HepG2 (cell line): ENCODE results near the gene AMIGO3. TPM values are rescaled to one million over a fixed set of nuclear protein-coding genes. Genes with fewer than 3 reads are reported as not detected.
"Not testable (repeated sequence)": the region's sequence is repeated elsewhere in the genome, so short reads cannot be mapped to it uniquely, and the experiment has no call there.

Experiments used
- AKAP8 ChIP-seq: sonication (generic); formaldehyde crosslinking; IDR thresholded peaks from 2 replicates; pipeline ENCODE4 v1.5.1; 2020; ENCODE audit warnings: mild to moderate bottlenecking, missing genetic modification reagents
- MIER3 ChIP-seq: IDR thresholded peaks from 2 replicates; pipeline ENCODE4 v1.6.1; 2016; ENCODE audit warnings: missing compliant biosample characterization, borderline replicate concordance
- PAF1 ChIP-seq: IDR thresholded peaks from 2 replicates; pipeline ENCODE4 v1.6.1; 2016; ENCODE audit warnings: missing genetic modification reagents, missing compliant biosample characterization
- PHF8 ChIP-seq: sonication (generic); formaldehyde crosslinking; IDR thresholded peaks from 2 replicates; pipeline ENCODE4 v1.5.0; 2020; ENCODE audit warnings: missing genetic modification reagents
- SALL1 ChIP-seq: sonication (generic); formaldehyde crosslinking; IDR thresholded peaks from 2 replicates; pipeline ENCODE4 v1.8.0; 2022; ENCODE audit warnings: mild to moderate bottlenecking, missing genetic modification reagents
- SOX6 ChIP-seq, 2 experiments: fragments of 450-650 bp in 1 of 2; sonication (generic) in 1 of 2; formaldehyde crosslinking in 1 of 2; IDR thresholded peaks; 2 replicates each; pipeline versions ENCODE4 v1.4.0 to v1.6.1; 2017 to 2020; ENCODE audit warnings: antibody characterized with exemption in 1 of 2, mild to moderate bottlenecking in 1 of 2, missing genetic modification reagents in 1 of 2
- ZNF747 ChIP-seq: sonication (generic); formaldehyde crosslinking; IDR thresholded peaks from 2 replicates; pipeline ENCODE4 v1.8.1; 2023; ENCODE audit warnings: missing genetic modification reagents, mild to moderate bottlenecking, borderline replicate concordance
- polyA plus RNA-seq, 8 experiments: library from polyadenylated mRNA; depleted of rRNA in 3 of 8; stranded (reverse) in 7 of 8; unstranded in 1 of 8; fragments of >200 nt; fragmentation: Illumina TruSeq in 4 of 8; extraction: Trizol in 4 of 8; gene quantifications; 2 replicates each; pipeline versions ENCODE4 v1.2.1 to v1.2.3, GENCODE V29; 2011 to 2016; ENCODE audit warnings: low read depth in 4 of 8, missing spikeins in 1 of 8, mixed read lengths in 1 of 8; ENCODE audit not compliant: insufficient read depth in 1 of 8
- total RNA-seq, 5 experiments: library from RNA; depleted of rRNA; stranded (reverse); fragments of >200 nt; fragmentation: Illumina TruSeq; extraction: Trizol; gene quantifications; 2 replicates each; pipeline ENCODE4 v1.2.3, GENCODE V29; 2016; ENCODE audit warnings: low read depth in 1 of 5
- TF ChIP-seq, protein P1 (sequence below): sonication (generic); formaldehyde crosslinking; IDR thresholded peaks from 2 replicates; pipeline ENCODE4 v1.8.0; 2022; ENCODE audit warnings: mild to moderate bottlenecking, missing genetic modification reagents; ENCODE audit not compliant: insufficient replicate concordance
- TF ChIP-seq, protein P2 (sequence below): sonication (generic); formaldehyde crosslinking; conservative IDR thresholded peaks from 2 replicates; pipeline ENCODE4 v1.8.1; 2023; ENCODE audit warnings: missing genetic modification reagents
- TF ChIP-seq, protein P3 (sequence below): IDR thresholded peaks from 2 replicates; pipeline ENCODE4 v1.6.1; 2016; ENCODE audit warnings: missing genetic modification reagents, missing compliant biosample characterization
- TF ChIP-seq, protein P4 (sequence below): sonication (generic); formaldehyde crosslinking; IDR thresholded peaks from 2 replicates; pipeline ENCODE4 v1.8.0; 2023; ENCODE audit warnings: mild to moderate bottlenecking, missing genetic modification reagents
- TF ChIP-seq, protein P5 (sequence below): sonication (generic); formaldehyde crosslinking; IDR thresholded peaks from 2 replicates; pipeline ENCODE4 v1.5.0; 2020; ENCODE audit warnings: missing genetic modification reagents
- TF ChIP-seq, protein P6 (sequence below): sonication (generic); formaldehyde crosslinking; IDR thresholded peaks from 2 replicates; pipeline ENCODE4 v1.4.0; 2020; ENCODE audit warnings: low read depth, mild to moderate bottlenecking, missing genetic modification reagents
- TF ChIP-seq, protein P7 (sequence below): sonication (generic); formaldehyde crosslinking; IDR thresholded peaks from 2 replicates; pipeline ENCODE4 v1.5.1; 2020; ENCODE audit warnings: mild to moderate bottlenecking, missing genetic modification reagents, moderate library complexity

Gene AMIGO3
- total and polyA plus RNA-seq, 2 of the 13 experiments (the other 11 are each of a cell fraction or from before 2014, with no cell fraction given) = 0.35 TPM; not detected in 1

DNA sequence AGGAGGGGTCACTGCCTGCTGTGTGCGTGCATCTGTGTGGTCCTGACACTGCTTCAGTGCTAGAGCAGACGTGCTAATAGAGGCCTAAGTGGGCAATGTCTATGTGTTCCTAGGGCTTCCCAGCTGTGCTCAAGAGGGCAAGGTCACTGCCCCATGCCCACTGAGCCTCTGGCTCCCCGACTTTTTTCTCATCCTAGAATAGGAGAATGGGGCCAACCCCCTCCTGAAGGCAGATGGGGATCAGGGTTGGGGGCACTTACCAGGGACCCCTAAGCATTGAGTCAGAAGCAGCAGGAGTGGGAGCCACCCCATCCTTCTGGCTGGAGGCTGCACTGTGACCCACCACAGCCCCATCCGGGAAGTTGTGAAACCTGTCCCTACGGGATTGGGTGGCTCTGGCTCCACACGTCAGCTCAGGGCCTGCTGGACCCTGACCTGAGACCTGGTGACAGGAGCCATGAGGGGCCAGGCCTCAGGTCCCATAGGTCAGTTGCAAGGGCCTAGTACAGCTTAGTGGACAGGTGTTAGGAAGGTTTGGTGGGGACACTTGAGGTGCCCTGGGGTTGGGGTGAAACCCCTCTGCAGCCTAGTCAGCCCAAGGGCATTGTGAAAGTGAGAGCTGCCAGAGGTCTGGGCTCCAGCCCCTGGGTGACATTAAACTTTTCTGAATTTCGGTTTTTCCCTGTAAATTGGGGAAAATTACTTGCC, 31.0 kb downstream of the AMIGO3 start (continued):
- TF ChIP-seq, protein P1, sequence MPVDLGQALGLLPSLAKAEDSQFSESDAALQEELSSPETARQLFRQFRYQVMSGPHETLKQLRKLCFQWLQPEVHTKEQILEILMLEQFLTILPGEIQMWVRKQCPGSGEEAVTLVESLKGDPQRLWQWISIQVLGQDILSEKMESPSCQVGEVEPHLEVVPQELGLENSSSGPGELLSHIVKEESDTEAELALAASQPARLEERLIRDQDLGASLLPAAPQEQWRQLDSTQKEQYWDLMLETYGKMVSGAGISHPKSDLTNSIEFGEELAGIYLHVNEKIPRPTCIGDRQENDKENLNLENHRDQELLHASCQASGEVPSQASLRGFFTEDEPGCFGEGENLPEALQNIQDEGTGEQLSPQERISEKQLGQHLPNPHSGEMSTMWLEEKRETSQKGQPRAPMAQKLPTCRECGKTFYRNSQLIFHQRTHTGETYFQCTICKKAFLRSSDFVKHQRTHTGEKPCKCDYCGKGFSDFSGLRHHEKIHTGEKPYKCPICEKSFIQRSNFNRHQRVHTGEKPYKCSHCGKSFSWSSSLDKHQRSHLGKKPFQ = peak; percentile 49
- TF ChIP-seq, protein P2, sequence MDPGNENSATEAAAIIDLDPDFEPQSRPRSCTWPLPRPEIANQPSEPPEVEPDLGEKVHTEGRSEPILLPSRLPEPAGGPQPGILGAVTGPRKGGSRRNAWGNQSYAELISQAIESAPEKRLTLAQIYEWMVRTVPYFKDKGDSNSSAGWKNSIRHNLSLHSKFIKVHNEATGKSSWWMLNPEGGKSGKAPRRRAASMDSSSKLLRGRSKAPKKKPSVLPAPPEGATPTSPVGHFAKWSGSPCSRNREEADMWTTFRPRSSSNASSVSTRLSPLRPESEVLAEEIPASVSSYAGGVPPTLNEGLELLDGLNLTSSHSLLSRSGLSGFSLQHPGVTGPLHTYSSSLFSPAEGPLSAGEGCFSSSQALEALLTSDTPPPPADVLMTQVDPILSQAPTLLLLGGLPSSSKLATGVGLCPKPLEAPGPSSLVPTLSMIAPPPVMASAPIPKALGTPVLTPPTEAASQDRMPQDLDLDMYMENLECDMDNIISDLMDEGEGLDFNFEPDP (CRISPR knock-in tag) = 0 out of 2 replicates have a peak, but pooled peaks have one; percentile 79
- TF ChIP-seq, protein P3, sequence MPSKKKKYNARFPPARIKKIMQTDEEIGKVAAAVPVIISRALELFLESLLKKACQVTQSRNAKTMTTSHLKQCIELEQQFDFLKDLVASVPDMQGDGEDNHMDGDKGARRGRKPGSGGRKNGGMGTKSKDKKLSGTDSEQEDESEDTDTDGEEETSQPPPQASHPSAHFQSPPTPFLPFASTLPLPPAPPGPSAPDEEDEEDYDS (CRISPR knock-in tag) = peak; percentile 78
- TF ChIP-seq, protein P4, sequence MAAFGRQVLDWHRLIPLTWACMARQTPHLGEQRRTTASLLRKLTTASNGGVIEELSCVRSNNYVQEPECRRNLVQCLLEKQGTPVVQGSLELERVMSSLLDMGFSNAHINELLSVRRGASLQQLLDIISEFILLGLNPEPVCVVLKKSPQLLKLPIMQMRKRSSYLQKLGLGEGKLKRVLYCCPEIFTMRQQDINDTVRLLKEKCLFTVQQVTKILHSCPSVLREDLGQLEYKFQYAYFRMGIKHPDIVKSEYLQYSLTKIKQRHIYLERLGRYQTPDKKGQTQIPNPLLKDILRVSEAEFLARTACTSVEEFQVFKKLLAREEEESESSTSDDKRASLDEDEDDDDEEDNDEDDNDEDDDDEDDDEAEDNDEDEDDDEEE = peak; percentile 7; the same call in 1 of the 2 replicates
- TF ChIP-seq SALL1 (peak; percentile 80), ZNF747 (0 out of 2 replicates have a peak, but pooled peaks have one; percentile 31), SOX6 (CRISPR knock-in tag; IDR thresholded peaks at IDR 0.05) (0 out of 2 replicates have a peak, but pooled peaks have one; percentile 15), PAF1 (CRISPR knock-in tag) (peak; percentile 46; the same call in 1 of the 2 replicates), MIER3 (CRISPR knock-in tag) (0 out of 2 replicates have a peak, but pooled peaks have one; percentile 45), PHF8 (peak; percentile 64), AKAP8 (CRISPR knock-in tag) (peak; percentile 47; the same call in 1 of the 2 replicates)
- TF ChIP-seq SOX6 (IDR thresholded peaks at IDR 0.05) = not testable (repeated sequence)
- TF ChIP-seq, protein P5, sequence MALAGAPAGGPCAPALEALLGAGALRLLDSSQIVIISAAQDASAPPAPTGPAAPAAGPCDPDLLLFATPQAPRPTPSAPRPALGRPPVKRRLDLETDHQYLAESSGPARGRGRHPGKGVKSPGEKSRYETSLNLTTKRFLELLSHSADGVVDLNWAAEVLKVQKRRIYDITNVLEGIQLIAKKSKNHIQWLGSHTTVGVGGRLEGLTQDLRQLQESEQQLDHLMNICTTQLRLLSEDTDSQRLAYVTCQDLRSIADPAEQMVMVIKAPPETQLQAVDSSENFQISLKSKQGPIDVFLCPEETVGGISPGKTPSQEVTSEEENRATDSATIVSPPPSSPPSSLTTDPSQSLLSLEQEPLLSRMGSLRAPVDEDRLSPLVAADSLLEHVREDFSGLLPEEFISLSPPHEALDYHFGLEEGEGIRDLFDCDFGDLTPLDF (CRISPR knock-in tag) = 0 out of 2 replicates have a peak, but pooled peaks have one; percentile 9
- TF ChIP-seq, protein P6, sequence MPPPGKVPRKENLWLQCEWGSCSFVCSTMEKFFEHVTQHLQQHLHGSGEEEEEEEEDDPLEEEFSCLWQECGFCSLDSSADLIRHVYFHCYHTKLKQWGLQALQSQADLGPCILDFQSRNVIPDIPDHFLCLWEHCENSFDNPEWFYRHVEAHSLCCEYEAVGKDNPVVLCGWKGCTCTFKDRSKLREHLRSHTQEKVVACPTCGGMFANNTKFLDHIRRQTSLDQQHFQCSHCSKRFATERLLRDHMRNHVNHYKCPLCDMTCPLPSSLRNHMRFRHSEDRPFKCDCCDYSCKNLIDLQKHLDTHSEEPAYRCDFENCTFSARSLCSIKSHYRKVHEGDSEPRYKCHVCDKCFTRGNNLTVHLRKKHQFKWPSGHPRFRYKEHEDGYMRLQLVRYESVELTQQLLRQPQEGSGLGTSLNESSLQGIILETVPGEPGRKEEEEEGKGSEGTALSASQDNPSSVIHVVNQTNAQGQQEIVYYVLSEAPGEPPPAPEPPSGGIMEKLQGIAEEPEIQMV (CRISPR knock-in tag) = peak; percentile 64; the same call in 1 of the 2 replicates
- TF ChIP-seq, protein P7, sequence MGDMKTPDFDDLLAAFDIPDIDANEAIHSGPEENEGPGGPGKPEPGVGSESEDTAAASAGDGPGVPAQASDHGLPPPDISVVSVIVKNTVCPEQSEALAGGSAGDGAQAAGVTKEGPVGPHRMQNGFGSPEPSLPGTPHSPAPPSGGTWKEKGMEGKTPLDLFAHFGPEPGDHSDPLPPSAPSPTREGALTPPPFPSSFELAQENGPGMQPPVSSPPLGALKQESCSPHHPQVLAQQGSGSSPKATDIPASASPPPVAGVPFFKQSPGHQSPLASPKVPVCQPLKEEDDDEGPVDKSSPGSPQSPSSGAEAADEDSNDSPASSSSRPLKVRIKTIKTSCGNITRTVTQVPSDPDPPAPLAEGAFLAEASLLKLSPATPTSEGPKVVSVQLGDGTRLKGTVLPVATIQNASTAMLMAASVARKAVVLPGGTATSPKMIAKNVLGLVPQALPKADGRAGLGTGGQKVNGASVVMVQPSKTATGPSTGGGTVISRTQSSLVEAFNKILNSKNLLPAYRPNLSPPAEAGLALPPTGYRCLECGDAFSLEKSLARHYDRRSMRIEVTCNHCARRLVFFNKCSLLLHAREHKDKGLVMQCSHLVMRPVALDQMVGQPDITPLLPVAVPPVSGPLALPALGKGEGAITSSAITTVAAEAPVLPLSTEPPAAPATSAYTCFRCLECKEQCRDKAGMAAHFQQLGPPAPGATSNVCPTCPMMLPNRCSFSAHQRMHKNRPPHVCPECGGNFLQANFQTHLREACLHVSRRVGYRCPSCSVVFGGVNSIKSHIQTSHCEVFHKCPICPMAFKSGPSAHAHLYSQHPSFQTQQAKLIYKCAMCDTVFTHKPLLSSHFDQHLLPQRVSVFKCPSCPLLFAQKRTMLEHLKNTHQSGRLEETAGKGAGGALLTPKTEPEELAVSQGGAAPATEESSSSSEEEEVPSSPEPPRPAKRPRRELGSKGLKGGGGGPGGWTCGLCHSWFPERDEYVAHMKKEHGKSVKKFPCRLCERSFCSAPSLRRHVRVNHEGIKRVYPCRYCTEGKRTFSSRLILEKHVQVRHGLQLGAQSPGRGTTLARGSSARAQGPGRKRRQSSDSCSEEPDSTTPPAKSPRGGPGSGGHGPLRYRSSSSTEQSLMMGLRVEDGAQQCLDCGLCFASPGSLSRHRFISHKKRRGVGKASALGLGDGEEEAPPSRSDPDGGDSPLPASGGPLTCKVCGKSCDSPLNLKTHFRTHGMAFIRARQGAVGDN (CRISPR knock-in tag) = peak; percentile 80
